Measurements from ENCODE around the gene C9orf43.

C9orf43 gene

DNA sequence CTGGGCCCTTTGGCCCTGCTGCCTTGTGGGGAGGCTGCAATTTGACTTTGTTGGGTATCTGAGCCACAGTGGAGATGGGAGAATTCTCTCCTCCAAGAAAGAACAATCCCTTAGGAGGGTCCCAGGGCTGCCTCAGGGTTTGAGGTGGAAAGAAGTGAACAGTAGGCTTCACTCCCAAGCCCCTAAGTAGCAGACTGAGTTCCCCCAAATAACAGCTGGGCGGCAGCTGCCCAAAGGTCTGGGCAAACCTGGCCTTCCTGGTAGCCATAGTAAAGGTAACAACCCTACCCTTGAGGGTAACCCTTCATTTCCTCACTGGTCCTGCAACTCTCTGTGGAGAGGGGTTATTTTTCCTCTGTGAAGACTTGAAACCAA is 53.7 kb downstream of the C9orf43 start:
- DNase-seq (ENCODE audit: low spot score) = no peak

DNA sequence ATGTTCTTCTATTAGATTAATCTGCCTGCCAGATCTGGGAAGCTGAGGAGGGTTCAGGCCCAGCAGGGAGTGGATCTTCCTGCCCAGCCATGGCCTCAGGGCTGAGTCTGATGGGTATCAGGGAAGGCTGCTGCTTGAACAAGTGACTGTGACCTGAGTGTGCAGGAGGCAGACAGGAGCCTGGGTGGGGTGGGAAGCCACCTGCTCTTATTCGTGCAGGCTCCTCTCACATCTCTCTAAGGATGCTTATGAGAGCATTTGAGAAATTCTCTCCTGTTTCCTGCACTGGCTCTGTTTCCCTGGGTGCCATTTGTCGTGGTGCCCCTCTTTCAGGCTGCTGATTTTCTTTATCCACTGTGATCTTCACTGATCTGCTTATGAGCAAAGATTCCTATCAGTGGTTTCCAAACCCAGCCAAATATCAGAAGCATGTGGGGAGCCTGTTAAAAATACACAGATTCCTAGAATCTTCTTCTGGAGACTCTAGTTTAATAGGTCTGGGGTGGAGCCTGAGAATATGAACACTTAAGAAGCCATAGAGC is 55.1 kb downstream of the C9orf43 start:
- DNase-seq (ENCODE audit: low spot score) = peak; percentile 53

DNA sequence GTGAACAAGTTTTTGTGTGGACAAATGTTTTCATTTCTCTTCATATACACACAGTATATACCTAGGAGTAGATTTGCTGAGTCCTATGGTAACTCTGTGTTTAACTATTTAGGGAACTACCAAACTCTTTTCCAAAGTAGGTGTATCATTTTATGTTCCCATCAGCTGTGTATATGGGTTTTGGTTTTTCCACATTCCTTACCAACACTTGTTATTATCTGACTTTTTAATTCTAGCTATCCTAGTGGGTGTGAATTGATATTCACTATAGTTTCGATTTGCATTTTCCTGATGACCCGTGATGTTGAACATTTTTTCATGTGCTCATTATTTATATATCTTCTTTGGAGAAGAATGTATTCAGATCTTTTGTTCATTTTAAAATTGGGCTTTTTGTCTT is 56.6 kb downstream of the C9orf43 start:
- DNase-seq (ENCODE audit: low spot score) = no peak

DNA sequence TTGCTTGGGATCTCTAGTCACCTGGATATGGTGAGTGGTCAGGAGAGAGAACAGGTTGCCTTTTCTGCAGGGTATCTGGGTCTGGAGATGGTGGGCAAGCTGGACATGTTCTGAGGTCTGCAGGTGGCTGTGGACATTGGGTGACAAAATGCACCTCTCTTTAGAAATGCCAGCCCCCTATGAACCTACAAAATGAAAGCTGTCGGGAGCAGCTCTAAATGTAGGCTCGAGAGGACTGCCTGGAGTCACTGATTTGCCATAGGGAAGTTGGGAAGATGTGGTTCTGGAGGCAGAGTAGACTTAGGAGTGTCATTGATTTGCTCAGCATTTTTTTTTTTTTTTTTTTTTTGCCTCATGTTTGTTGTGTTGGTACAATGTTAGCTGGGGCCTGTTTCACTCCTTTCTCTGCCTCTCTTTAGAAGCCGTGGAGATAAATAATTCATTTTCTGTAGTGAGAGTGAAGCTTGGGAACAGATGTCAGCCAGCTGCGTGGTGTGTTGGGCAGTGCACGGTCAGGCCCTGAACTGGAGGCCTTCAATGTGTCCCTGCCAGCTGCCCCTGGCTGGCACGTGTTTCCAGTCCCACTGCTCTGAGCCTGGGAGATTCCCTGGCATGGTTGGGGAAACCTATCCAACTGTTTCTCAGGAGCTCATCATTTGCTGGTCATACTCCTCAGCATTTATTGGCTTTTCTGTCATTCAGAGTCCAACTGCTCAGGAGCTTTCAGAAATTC is 58.3 kb downstream of the C9orf43 start:
- DNase-seq (ENCODE audit: low spot score) = no peak

DNA sequence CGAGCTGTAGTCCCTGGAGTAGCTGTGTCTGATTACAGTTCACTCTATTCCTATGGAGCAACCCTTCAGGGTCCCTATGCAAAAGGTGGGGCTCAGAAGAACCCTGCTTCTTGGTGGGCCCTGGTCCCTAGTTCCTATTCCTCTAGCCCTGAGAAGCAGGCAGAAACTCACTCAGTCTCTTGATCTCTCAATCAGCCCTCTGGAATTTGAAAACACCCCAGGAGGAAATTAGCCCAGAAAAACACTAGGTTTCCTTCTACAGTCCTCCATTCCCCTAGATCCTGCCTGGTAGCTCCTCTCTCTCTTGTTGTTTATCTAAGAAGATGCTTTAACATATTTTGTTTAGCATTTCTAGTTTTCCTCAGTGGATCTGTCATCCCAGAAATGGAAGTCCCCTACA is 60.6 kb downstream of the C9orf43 start:
- DNase-seq (ENCODE audit: low spot score) = no peak

DNA sequence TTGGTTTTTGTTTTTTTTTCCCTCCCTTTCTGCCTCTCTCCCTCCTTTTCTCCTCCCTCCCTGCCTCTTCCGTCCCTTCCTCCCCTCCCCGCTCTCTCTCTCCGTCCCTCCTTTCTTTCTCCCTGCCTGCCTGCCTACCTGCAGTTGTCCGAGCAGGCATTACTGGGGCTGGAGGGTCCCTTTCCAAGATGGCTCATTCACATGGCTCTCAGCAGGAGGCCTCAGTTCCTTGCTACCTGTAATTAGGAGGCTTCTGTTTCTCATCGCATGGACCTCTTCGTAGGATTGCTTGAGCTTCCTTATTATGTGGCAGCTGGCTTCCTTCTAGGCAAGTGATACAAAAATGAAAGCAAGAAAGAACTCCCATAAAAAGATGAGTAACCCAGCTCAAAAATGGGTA is 61.0 kb downstream of the C9orf43 start:
- no peak for DNase-seq (ENCODE audit: low spot score)

DNA sequence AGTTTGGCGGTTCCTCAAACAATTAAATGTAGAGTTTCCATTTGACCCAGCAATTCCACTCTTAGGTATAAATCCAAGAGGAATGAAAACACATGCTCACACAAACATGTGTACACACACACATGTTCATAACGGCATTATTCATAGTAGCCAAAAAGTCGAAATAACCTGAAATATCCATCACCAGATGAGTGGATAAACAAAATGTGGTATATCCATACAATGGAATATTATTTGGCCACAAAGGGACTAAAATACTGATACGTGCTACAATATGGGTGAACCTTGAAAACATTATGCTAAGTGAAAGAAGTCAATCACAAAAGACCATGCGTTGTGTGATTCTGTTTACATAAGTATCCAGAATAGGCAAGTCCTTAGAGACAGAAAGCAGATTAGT is 61.7 kb downstream of the C9orf43 start:
- no peak for DNase-seq (ENCODE audit: low spot score)

DNA sequence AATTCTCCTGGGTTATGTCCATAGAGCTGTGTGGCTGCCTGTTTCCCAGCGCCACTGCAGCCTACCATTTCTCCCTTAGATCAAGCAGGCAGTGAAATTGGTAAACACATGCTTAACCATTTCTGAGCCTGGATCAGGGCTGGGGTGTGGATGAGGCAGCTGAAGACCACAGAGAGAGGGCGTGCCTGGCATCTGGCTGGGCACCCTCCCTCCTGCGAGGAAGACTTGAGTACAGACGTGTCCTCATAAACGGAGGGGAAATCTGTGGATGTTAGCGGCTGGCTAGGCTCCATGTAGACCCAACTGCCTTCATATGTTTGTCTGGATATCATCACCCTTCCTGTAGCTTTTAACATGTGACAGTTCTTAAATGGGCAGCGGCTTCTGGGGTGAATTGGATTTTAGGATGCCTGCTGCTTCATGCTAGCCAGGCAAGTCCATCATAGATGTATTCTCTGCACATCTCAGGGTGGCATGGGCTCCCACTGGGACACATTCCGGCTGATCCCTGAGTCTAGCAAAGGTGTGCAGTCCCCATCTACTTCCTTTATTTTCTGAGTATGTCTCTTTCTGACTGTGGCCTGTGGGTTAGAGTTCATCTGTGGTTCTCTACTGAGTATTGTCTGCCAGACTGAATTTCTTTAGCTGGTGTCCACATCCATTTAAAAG is 63.9 kb downstream of the C9orf43 start:
- DNase-seq (ENCODE audit: low spot score) = peak; percentile 49

DNA sequence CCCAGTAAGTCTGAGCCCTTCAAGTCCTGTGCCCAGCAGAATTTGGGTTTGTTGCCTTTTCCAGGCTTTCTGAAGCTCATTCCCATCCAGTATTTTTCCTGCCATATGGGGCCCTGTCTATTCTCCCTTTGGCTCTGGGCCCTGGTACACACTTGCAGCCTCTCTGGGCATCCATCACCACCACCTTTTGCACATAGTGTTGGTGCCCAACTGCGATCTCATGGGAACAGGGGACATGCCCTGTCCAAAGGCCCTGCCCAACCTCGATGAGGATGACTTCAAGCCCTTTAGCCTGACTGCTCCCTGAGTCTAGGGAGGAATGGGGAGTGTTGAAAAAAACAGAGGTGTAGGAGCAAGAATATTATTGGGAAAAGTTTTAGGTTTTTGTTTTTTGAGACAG is 64.5 kb downstream of the C9orf43 start:
- DNase-seq (ENCODE audit: low spot score) = no peak

DNA sequence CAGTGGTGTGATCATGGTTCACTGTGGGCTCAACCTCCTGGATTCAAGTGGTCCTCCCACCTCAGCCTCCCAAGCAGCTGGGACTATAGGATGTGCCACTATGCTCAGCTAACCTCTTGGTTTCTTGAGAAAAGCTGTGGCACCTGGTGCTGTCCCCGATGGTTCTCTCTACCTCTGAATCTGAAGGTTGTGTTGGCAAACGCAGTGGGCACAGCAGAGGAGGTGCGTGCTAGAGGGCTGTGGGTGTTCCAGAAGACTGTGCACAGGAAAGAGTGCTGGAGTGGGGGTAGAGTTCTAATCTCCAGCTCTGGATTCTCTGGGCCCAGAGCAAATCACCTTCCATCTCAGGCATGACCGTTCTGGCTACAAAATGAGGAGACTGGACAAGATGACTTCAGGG is 65.4 kb downstream of the C9orf43 start:
- DNase-seq (ENCODE audit: low spot score) = no peak

DNA sequence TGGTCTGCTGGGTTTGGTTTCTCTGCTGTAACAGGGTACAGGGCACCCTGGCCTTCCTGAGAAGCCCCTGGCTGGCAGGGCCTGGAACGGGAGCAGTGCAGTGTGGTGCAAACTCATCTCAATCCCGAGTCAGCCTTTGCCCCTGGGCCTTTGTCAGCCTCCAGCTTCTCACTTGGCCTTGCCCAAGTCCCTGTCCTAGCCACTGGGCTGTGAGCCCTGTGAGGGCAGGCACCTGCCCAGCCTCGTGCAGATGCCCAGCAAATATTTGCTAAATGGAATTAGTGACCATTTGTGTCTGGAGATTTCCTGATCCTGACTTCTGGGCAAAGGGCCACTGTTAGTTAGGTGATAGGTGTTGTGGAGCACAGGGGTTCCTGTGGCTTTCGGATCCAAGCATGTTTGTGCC is 66.0 kb downstream of the C9orf43 start:
- DNase-seq (ENCODE audit: low spot score) = no peak

DNA sequence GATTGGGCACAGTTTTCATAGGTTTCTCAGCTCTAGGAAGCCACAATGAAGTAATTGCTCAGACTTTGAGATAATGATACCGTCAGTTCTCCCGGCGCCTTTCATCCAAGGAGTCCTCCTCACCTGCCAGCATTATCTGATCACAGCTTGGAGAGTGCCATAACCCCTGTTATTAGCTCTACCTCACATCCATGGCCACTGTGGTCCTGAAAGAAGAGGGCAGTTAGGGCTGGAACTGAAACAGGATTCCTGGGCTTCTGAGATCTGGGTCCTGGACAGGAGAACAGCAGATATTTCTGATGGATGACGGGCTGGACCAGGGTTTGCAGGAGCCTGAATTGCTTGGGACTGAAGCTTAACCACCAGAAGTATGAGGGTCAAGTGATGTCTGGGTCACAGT is 66.5 kb downstream of the C9orf43 start:
- DNase-seq (ENCODE audit: low spot score) = no peak

DNA sequence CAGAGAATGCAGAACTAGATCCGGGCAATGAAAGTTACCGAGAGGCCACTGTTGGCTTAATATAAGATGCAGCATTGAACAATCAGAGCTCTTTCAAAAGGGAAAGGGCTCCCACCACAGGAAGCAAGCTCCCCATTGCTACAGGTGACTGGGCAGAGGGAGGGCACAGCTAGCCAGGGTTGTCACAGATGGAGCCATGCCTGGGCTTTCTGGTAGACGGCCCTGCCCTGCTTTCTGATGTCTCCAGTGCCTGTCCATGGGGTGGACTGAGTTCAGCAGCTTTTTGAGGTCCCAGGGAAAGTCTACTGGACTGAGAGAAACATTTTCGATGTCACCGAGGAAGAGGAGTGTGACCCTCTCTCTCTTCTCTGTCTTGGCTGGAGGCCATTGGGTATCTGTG is 67.1 kb downstream of the C9orf43 start:
- DNase-seq (ENCODE audit: low spot score) = no peak

DNA sequence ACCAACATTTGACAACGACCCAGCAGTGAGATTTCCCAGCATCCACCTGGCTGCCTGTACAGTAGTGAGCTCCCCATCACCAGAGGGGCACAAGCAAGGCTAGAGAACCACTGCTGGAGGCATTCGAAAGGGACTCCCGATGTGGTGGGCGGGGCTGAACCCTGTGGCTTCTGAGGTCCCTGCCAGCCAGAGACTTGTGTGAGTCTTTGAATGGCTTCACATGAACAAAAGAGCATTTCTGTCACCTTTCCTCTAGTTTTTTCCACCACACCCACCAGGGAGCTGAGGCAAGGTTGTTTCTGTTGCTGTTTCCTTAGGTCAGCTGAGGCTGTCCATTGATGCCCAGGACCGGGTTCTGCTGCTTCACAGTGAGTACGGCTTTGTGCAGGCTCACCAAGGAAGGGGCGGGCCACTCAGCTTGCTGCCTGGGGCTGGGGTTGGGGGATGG is 68.7 kb downstream of the C9orf43 start:
- DNase-seq (ENCODE audit: low spot score) = no peak
